HG03039 (cell line): ENCODE data around the gene IL17B.

Experiments used
- ATAC-seq: cut with Tn5 transposase; IDR thresholded peaks from one replicate; pipeline ENCODE4 v1.9.1; 2021; ENCODE audit warnings: mild to moderate bottlenecking, moderate library complexity; ENCODE audit not compliant: unreplicated experiment

Gene IL17B

GRCh38 chr5:149379177-149379761, at the start of gene IL17B:
IL17B (minus strand) TSS chr5:149379292; CDS start chr5:149379225, 67 bp downstream.
- no peak for ATAC-seq

GRCh38 chr5:149428032-149428431, 48.9 kb upstream of the IL17B start:
- ATAC-seq = no peak

- no peak for ATAC-seq
Measured at GRCh38 chr5:149427374-149427773, 48.3 kb upstream of the IL17B start.

- ATAC-seq = no peak
Measured at GRCh38 chr5:149426931-149427330, 47.8 kb upstream of the IL17B start.

GRCh38 chr5:149425729-149426128, 46.6 kb upstream of the IL17B start:
- ATAC-seq = no peak

GRCh38 chr5:149424371-149425315, 45.6 kb upstream of the IL17B start:
- ATAC-seq = no peak

- no peak for ATAC-seq
Measured at GRCh38 chr5:149423794-149424268, 44.7 kb upstream of the IL17B start.

GRCh38 chr5:149423049-149423793, 44.1 kb upstream of the IL17B start:
- ATAC-seq = no peak

- no peak for ATAC-seq
Measured at GRCh38 chr5:149422366-149423048, 43.4 kb upstream of the IL17B start.

GRCh38 chr5:149421834-149422233, 42.7 kb upstream of the IL17B start:
- no peak for ATAC-seq

- no peak for ATAC-seq
Measured at GRCh38 chr5:149421372-149421685, 42.2 kb upstream of the IL17B start.

GRCh38 chr5:149420545-149421371, 41.7 kb upstream of the IL17B start:
- no peak for ATAC-seq

GRCh38 chr5:149419859-149420544, 40.9 kb upstream of the IL17B start:
- no peak for ATAC-seq

- no peak for ATAC-seq
Measured at GRCh38 chr5:149419532-149419858, 40.4 kb upstream of the IL17B start.

GRCh38 chr5:149418910-149419531, 39.9 kb upstream of the IL17B start:
- ATAC-seq = no peak

- no peak for ATAC-seq
Measured at GRCh38 chr5:149417711-149418368, 38.7 kb upstream of the IL17B start.

GRCh38 chr5:149416987-149417710, 38.1 kb upstream of the IL17B start:
- no peak for ATAC-seq
